Retinal pigment epithelial cell (primary cell): ENCODE data around the gene MINK1.

Source experiments
- DNase-seq: peaks from one replicate; pipeline ENCODE4 v3.0.0-alpha.2; 2010; ENCODE audit warnings: low read depth
- H3K4me3 ChIP-seq: 2 replicates; pipeline ENCODE4 v1.5.1; 2011; ENCODE audit warnings: mild to moderate bottlenecking, low read length, control low read depth, moderate library complexity
- TF ChIP-seq, protein P1 (sequence below): conservative IDR thresholded peaks from 2 replicates; pipeline ENCODE4 v1.5.1; 2011; ENCODE audit warnings: low read depth, low read length, control low read depth, inconsistent platforms

The MINK1 gene

DNA sequence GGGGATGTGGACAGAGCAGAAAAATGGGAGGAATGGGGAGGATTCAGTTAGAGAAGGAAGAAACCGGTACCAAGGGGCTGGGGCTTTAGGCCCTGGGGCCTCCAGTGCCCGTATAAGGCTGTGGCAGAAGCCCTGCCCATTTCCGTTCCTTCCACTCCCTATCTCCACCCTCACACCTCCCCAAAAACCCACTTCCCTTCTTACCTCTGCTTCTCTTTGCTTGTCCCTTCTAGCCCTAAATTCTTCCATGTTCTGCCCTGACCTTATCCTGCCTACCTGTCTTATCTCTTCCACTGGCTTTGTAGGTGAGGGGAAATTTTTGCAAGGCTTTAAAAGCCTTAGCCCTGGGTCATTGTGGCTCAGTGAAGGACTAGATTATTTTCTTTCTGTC lies 111.0 kb downstream of the MINK1 start:
- H3K4me3 ChIP-seq: no peak overlapping the region
- no peak for DNase-seq

DNA sequence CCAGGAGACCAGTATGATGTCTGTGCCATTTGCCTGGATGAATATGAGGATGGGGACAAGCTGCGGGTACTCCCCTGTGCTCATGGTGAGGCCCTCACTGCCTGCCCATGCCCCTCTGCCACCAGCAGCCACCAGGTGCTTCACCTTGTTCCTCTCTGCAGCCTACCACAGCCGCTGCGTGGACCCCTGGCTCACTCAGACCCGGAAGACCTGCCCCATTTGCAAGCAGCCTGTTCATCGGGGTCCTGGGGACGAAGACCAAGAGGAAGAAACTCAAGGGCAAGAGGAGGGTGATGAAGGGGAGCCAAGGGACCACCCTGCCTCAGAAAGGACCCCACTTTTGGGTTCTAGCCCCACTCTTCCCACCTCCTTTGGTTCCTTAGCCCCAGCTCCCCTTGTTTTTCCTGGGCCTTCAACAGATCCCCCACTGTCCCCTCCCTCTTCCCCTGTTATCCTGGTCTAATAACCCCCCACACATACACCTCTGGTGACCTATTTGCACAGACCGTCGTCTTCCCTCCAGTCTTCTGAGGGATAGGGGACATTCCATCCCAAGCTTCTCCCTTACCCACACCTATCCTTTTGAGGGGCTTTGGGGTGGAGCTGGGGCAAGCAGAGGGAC lies 111.5 kb downstream of the MINK1 start:
- no peak overlapping the region for H3K4me3 ChIP-seq
- TF ChIP-seq, protein P1, sequence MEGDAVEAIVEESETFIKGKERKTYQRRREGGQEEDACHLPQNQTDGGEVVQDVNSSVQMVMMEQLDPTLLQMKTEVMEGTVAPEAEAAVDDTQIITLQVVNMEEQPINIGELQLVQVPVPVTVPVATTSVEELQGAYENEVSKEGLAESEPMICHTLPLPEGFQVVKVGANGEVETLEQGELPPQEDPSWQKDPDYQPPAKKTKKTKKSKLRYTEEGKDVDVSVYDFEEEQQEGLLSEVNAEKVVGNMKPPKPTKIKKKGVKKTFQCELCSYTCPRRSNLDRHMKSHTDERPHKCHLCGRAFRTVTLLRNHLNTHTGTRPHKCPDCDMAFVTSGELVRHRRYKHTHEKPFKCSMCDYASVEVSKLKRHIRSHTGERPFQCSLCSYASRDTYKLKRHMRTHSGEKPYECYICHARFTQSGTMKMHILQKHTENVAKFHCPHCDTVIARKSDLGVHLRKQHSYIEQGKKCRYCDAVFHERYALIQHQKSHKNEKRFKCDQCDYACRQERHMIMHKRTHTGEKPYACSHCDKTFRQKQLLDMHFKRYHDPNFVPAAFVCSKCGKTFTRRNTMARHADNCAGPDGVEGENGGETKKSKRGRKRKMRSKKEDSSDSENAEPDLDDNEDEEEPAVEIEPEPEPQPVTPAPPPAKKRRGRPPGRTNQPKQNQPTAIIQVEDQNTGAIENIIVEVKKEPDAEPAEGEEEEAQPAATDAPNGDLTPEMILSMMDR: no peak
- DNase-seq: no peak

More for the DNA sequence above, 111.0 kb downstream of the MINK1 start:
- TF ChIP-seq, protein P1: no peak

DNA sequence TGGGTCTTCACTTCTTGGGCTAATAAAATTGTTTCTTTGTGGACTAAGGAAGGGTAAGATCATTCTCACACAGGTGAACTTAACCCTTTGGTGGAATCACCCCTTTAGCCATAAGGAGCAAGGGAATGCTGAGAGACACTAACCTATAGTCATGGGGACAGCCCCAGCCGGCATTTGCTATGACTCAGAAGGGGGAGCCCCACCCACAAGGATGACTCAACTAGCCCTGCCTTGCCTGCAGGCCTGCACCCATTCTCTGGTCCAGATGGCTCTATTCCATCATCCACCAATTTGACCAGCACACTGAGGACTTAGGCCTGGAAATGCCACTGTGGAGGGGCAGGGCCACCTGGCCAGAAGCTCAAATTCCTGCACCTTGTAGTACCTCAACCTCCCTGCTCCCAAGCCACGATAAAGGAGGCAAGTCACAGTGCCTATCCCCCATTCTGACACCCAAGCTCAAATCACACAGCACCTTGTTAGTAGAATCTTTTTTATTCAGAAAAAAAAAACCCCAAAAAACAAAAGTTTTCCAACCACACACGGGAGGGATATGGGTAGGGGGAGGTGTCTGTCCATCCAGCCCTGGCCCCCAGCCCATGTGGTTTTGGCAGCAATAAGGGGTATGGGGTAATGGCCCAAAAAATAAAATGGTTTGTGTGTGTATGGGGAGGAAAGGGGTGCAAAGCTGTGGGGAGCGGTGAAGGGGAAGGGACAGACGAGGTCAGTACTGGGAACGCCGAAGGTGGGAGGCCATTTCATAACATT lies 112.2 kb downstream of the MINK1 start:
- DNase-seq: no peak
- H3K4me3 ChIP-seq: peak overlapping the region; percentile 29
- TF ChIP-seq, protein P1: no peak

DNA sequence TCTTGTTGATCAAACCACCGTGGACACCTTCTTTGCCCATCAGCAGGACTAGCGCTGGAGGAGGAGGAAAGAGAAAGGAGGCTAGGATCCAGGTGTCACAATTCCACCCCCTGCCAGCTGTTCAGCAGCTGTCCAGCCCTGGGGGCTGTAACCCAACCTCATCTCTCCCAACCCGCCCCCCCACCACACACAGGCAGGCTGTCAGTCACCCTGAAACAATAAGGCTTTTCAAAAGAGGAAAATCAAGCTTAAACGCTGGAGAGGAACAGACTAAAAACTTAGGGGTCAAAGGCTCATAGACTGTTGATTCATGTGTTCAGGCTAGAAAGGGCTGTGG lies 112.8 kb downstream of the MINK1 start:
- DNase-seq: no peak
- H3K4me3 ChIP-seq: peak overlapping the region; percentile 93
- TF ChIP-seq, protein P1: no peak

DNA sequence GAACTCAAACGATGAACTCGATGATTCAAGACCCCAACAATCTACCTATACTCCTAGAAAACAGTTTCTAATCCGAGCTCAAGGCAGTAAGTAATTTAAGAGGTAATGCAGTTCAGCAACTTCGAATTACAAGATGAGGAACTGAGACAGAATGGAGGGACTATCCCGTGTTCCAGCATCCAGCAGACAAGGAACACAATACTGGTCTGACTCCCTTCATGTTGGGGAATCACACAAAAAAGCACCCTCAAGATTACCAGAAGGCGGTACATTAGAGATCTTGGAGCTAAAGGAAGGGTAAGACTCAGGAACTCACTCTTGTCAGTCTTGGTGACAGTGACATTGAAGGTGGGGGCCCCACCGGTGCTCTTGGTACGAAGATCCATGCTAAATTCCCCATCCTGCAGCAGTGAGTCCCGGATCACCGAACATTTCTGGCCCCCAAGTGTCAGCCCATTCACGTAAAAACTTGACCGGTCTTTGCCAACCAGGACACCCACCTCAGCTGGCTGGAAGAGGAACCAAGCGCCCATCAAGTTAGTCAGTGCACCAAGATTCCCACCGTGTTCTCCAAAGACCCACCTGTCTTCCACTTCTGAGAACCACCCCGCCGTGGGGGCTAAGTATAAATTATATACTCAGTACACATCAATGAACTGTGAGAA lies 113.3 kb downstream of the MINK1 start:
- TF ChIP-seq, protein P1: no peak
- H3K4me3 ChIP-seq: peak overlapping the region; percentile 93
- DNase-seq: no peak

DNA sequence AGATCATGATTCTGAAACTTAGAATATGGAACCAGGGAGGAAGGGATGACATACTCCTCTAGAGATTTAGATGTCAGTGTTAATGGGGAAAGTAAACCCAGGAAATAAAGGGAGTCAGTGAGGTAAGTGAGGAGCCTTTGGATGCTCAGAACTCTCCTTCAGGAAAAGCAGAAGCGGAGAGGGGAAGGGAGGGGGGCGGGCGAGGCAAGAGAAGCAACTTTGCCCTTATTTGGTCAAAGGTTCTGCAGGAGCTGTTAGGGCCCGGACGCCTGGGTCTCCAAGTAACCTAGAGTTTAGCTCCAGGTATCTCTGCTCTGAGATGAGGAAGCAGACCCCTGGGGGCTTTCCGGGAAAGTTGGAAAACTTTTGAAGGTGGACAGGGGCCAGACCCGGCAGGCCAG lies 113.9 kb downstream of the MINK1 start:
- no peak for DNase-seq
- peak overlapping the region; percentile 93 for H3K4me3 ChIP-seq

More for the DNA sequence above, 113.9 kb downstream of the MINK1 start:
- TF ChIP-seq, protein P1: no peak
